Upper lobe of left lung (tissue), 6 donors: Measurements from ENCODE around the gene PDRG1. TPM values are rescaled to one million over a fixed set of nuclear protein-coding genes. Genes with fewer than 3 reads are reported as not detected.

Experiments used
- ATAC-seq, 2 donors: fragments of 200-7000 bp; cut with Tn5 transposase; one replicate each; pipeline ENCODE4 v1.9.1; 2022; ENCODE audit warnings: mild to moderate bottlenecking in 2 of 2, moderate library complexity in 2 of 2; ENCODE audit not compliant: low FRiP score in 2 of 2
- DNase-seq, 2 donors: peaks; one replicate each; pipeline ENCODE4 v3.0.0-alpha.2; 2019 to 2020
- H3K27ac ChIP-seq, 4 donors: fragments of 200-600 bp; sonication (generic); one replicate each; pipeline ENCODE4 v1.5.1; 2016 to 2019
- H3K27me3 ChIP-seq, 4 donors: fragments of 200-600 bp; sonication (generic); one replicate each; pipeline ENCODE4 v1.5.1; 2017 to 2019
- H3K36me3 ChIP-seq, 4 donors: fragments of 200-600 bp; sonication (generic); one replicate each; pipeline ENCODE4 v1.5.1; 2016 to 2019
- H3K4me1 ChIP-seq, 4 donors: fragments of 200-600 bp; sonication (generic); one replicate each; pipeline ENCODE4 v1.5.1; 2018 to 2019
- H3K4me3 ChIP-seq, 4 donors: fragments of 200-600 bp; sonication (generic); one replicate each; pipeline ENCODE4 v1.5.1; 2017 to 2019; ENCODE audit warnings: mild to moderate bottlenecking in 2 of 4, moderate library complexity in 1 of 4
- H3K9me3 ChIP-seq, 4 donors: fragments of 200-600 bp; sonication (generic); one replicate each; pipeline ENCODE4 v1.5.1; 2018 to 2019
- CTCF ChIP-seq, 6 experiments: fragments of 450-650 bp in 4 of 6; fragments of 200-600 bp in 2 of 6; sonication (generic) in 2 of 6; IDR thresholded peaks; one replicate each; pipeline ENCODE4 v1.5.1; 2016 to 2019; ENCODE audit warnings: antibody characterized with exemption in 6 of 6
- EP300 ChIP-seq, 4 donors: sonication (generic); formaldehyde crosslinking; IDR thresholded peaks; one replicate each; pipeline ENCODE4 v1.5.1; 2017; ENCODE audit warnings: antibody characterized with exemption in 4 of 4, control low read depth in 2 of 4
- POLR2A ChIP-seq, 4 donors: fragments of 450-650 bp; IDR thresholded peaks; one replicate each; pipeline ENCODE4 v1.5.1; 2016 to 2017; ENCODE audit warnings: antibody characterized with exemption in 4 of 4, mild to moderate bottlenecking in 2 of 4
- POLR2AphosphoS5 ChIP-seq, 2 donors: sonication (generic); formaldehyde crosslinking; IDR thresholded peaks; one replicate each; pipeline ENCODE4 v1.5.1; 2017; ENCODE audit warnings: antibody characterized with exemption in 2 of 2
- WGBS, 2 donors: methylation state at CpG; one replicate each; pipeline ENCODE4 v1.1.5; 2017 to 2018; 5-methylcytosine and 5-hydroxymethylcytosine counted together
- total RNA-seq, 6 donors: library from RNA; depleted of rRNA in 4 of 6; stranded (reverse); fragments of >200 nt in 4 of 6; gene quantifications; one replicate each; pipeline versions ENCODE4 v1.1.0 to v1.2.1, GENCODE V29; 2016 to 2021
- donor health status: DM: no; HTN: no; CAD: no; lungs with moderate emphysema.
- donor health status: DM: no; HTN: yes; CAD: no; lungs with severe emphysema.

The PDRG1 gene
- total RNA-seq, 6 donors from 2014 or later, result 3.0 to 11.8 (median 7.9) TPM

DNA sequence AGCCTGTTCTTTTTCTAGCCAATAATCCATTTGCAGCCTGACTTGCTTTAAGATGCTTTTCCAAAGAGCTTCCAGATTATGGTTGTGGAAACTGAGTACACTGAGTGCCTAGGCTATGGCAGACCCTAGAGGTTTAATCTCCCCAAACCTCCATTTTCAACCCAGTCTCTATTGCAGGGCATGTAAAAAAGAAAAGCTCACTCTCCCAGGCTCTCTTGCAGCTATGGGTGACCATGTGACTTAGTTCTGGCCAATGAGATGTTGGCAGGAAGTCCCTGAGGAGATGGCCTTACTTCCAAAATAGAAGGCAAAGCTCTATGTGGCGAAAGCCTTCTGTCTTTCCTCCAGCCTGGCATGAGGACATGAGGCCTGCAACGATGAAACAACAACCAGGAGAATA lies 3.8 kb downstream of the PDRG1 start:
- TF ChIP-seq POLR2AphosphoS5 (IDR thresholded peaks at IDR 0.05) (no peak), POLR2A (IDR thresholded peaks at IDR 0.05) (no peak), EP300 (IDR thresholded peaks at IDR 0.05) (no peak), CTCF (IDR thresholded peaks at IDR 0.05) (no peak)
- Histone ChIP-seq H3K4me1 (peaks cover 10 to 23% (median 14%) of the 10 kb centered on the region in 4 donors), H3K27ac (no peak overlapping the region), H3K27me3 (no peaks in the 10 kb centered on the region), H3K9me3 (peaks cover 0 to 4% (median 0%) of the 10 kb centered on the region in 4 donors), H3K4me3 (no peak overlapping the region), H3K36me3 (peaks cover 19 to 66% (median 55%) of the 10 kb centered on the region in 4 donors)
- DNase-seq (no peak), ATAC-seq (no peak)
- WGBS, 2 donors, result 91 to 100% methylated on average over 1 to 2 of the region's 2 CpGs

- peaks cover 19 to 75% (median 57%) of the 10 kb centered on the region in 4 donors for H3K36me3 ChIP-seq
- DNase-seq, result peak in 1 of 2 donors; percentile 24
Observed at GRCh38 chr20:31945785-31946184, 6.1 kb downstream of the PDRG1 start.

GRCh38 chr20:31945319-31945718 lies 6.5 kb downstream of the PDRG1 start:
- Histone ChIP-seq H3K27ac (no peak overlapping the region), H3K4me1 (peaks cover under 1 to 6% (median 4%) of the 10 kb centered on the region in 4 donors), H3K4me3 (no peak overlapping the region), H3K36me3 (peaks cover 19 to 75% (median 57%) of the 10 kb centered on the region in 4 donors), H3K27me3 (no peaks in the 10 kb centered on the region), H3K9me3 (peaks cover 0 to 4% (median 0%) of the 10 kb centered on the region in 4 donors)
- DNase-seq (no peak), ATAC-seq (no peak)
- WGBS, 2 donors, result 65 to 82% methylated on average over 2 to 4 of the region's 4 CpGs
- no peak for TF ChIP-seq EP300 (IDR thresholded peaks at IDR 0.05)
- TF ChIP-seq POLR2AphosphoS5 (IDR thresholded peaks at IDR 0.05), result no peak
- TF ChIP-seq CTCF (IDR thresholded peaks at IDR 0.05), result no peak
- TF ChIP-seq POLR2A (IDR thresholded peaks at IDR 0.05), result no peak

More at GRCh38 chr20:31945785-31946184, 6.1 kb downstream of the PDRG1 start:
- Histone ChIP-seq H3K27me3 (no peaks in the 10 kb centered on the region), H3K4me3 (no peak overlapping the region), H3K4me1 (peaks cover 6 to 11% (median 9%) of the 10 kb centered on the region in 4 donors), H3K9me3 (peaks cover 0 to 4% (median 0%) of the 10 kb centered on the region in 4 donors), H3K27ac (no peak overlapping the region)
- 70 to 83% methylated on average over 3 of the region's 6 CpGs for WGBS, 2 donors
- no peak for ATAC-seq
- TF ChIP-seq POLR2A (IDR thresholded peaks at IDR 0.05) (no peak), POLR2AphosphoS5 (IDR thresholded peaks at IDR 0.05) (no peak), CTCF (IDR thresholded peaks at IDR 0.05) (no peak), EP300 (IDR thresholded peaks at IDR 0.05) (no peak)

DNA sequence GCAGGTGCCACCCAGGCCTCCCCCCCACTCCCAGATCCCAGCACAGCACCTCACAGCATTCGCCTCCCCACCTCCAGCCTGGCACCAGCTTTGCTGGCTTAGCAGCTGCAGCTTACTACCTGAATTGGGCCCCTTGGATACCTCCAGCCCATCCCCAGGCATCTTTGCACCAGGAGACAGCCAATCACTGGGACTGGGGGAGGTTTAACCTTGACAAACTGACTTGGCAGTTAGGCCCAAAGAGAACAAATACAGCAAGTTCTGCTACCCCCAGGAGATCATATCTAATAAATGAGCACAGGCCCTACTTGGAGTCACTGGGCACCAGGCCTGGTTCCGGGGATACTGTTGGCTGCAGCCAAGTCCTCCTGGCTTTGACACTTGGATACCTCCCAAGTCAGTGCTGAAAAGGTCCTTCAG lies 8.8 kb downstream of the PDRG1 start:
- H3K4me3 ChIP-seq, result no peak overlapping the region
- H3K27me3 ChIP-seq, result no peaks in the 10 kb centered on the region
- ATAC-seq (no peak), DNase-seq (no peak)
- H3K36me3 ChIP-seq, result peaks cover 11 to 60% (median 45%) of the 10 kb centered on the region in 4 donors
- WGBS, 2 donors, result 29 to 74% methylated on average over 1 to 2 of the region's 2 CpGs
- H3K9me3 ChIP-seq, result peaks cover 0 to 3% (median 0%) of the 10 kb centered on the region in 4 donors
- H3K4me1 ChIP-seq, result no peaks in the 10 kb centered on the region
- no peak overlapping the region for H3K27ac ChIP-seq
- TF ChIP-seq EP300 (IDR thresholded peaks at IDR 0.05) (no peak), POLR2AphosphoS5 (IDR thresholded peaks at IDR 0.05) (no peak), CTCF (IDR thresholded peaks at IDR 0.05) (no peak), POLR2A (IDR thresholded peaks at IDR 0.05) (no peak)

GRCh38 chr20:31939661-31940060 lies 12.2 kb downstream of the PDRG1 start:
- ATAC-seq, result no peak
- no peak for TF ChIP-seq POLR2AphosphoS5 (IDR thresholded peaks at IDR 0.05)
- no peak for TF ChIP-seq POLR2A (IDR thresholded peaks at IDR 0.05)
- TF ChIP-seq CTCF (IDR thresholded peaks at IDR 0.05), result no peak
- no peak for TF ChIP-seq EP300 (IDR thresholded peaks at IDR 0.05)
- no peak for DNase-seq
- Histone ChIP-seq H3K9me3 (no peaks in the 10 kb centered on the region), H3K4me1 (no peaks in the 10 kb centered on the region), H3K36me3 (peaks cover 0 to 26% (median 11%) of the 10 kb centered on the region in 4 donors), H3K27me3 (no peaks in the 10 kb centered on the region), H3K27ac (no peak overlapping the region), H3K4me3 (no peak overlapping the region)
- WGBS, 2 donors, result 91 to 94% methylated on average over 2 of the region's 2 CpGs
